ENCODE data around the gene PHAF1. TPM values are rescaled to one million over a fixed set of nuclear protein-coding genes. Genes with fewer than 3 reads are reported as not detected.

The PHAF1 gene
- total RNA-seq, 1 donor from 2014 or later = 14.9 TPM

DNA sequence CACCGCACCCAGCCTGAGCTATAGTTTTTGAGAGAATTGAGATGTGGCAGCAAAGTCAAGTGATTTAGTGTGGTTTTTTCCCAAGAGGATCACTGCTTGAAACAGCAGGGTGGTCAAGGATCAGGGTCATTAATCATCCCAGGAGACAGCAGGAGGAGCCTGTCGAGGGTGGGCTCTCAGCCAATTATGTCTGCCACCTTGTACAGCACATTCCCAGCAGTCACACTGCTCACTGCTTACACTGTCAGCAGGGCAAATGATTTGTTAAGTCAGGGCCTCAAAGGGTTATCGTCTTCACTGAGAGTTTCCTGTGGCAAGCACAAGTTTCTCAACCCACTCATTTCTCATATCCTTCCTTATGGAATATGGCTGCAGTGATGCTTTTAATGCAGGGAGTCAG lies 27.9 kb downstream of the PHAF1 start:
- Mint-ChIP-seq H3K36me3 (ENCODE audit: low read depth) (peaks cover 28% of the 10 kb centered on the region), H3K9me3 (ENCODE audit: low read depth) (no peaks in the 10 kb centered on the region), H3K27me3 (ENCODE audit: low read depth) (no peaks in the 10 kb centered on the region), H3K27ac (ENCODE audit: unreplicated experiment) (peak overlapping the region; percentile 9), H3K4me1 (ENCODE audit: low read depth) (peaks cover 4% of the 10 kb centered on the region), H3K4me3 (ENCODE audit: unreplicated experiment) (no peak overlapping the region)
- DNase-seq (ENCODE audit: low spot score) = no peak
- TF ChIP-seq, protein P1, sequence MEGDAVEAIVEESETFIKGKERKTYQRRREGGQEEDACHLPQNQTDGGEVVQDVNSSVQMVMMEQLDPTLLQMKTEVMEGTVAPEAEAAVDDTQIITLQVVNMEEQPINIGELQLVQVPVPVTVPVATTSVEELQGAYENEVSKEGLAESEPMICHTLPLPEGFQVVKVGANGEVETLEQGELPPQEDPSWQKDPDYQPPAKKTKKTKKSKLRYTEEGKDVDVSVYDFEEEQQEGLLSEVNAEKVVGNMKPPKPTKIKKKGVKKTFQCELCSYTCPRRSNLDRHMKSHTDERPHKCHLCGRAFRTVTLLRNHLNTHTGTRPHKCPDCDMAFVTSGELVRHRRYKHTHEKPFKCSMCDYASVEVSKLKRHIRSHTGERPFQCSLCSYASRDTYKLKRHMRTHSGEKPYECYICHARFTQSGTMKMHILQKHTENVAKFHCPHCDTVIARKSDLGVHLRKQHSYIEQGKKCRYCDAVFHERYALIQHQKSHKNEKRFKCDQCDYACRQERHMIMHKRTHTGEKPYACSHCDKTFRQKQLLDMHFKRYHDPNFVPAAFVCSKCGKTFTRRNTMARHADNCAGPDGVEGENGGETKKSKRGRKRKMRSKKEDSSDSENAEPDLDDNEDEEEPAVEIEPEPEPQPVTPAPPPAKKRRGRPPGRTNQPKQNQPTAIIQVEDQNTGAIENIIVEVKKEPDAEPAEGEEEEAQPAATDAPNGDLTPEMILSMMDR (IDR thresholded peaks at IDR 0.05) = no peak

- Mint-ChIP-seq H3K4me1 (ENCODE audit: low read depth) (peaks cover 4% of the 10 kb centered on the region), H3K27me3 (ENCODE audit: low read depth) (no peaks in the 10 kb centered on the region)
These were observed 31.6 kb downstream of the PHAF1 start for GRCh38 chr16:67141391-67141790.

GRCh38 chr16:67142342-67142741 lies 32.6 kb downstream of the PHAF1 start:
- H3K27ac Mint-ChIP-seq (ENCODE audit: unreplicated experiment) = no peak overlapping the region
- no peaks in the 10 kb centered on the region for H3K9me3 Mint-ChIP-seq (ENCODE audit: low read depth)
- peaks cover 4% of the 10 kb centered on the region for H3K4me1 Mint-ChIP-seq (ENCODE audit: low read depth)
- TF ChIP-seq, protein P1 (IDR thresholded peaks at IDR 0.05) = no peak
- H3K36me3 Mint-ChIP-seq (ENCODE audit: low read depth) = peaks cover 27% of the 10 kb centered on the region
- DNase-seq (ENCODE audit: low spot score) = no peak
- no peaks in the 10 kb centered on the region for H3K27me3 Mint-ChIP-seq (ENCODE audit: low read depth)
- no peak overlapping the region for H3K4me3 Mint-ChIP-seq (ENCODE audit: unreplicated experiment)

More at GRCh38 chr16:67141391-67141790, 31.6 kb downstream of the PHAF1 start:
- no peak overlapping the region for H3K27ac Mint-ChIP-seq (ENCODE audit: unreplicated experiment)
- DNase-seq (ENCODE audit: low spot score) = no peak
- H3K9me3 Mint-ChIP-seq (ENCODE audit: low read depth) = no peaks in the 10 kb centered on the region
- TF ChIP-seq, protein P1 (IDR thresholded peaks at IDR 0.05) = no peak
- peaks cover 28% of the 10 kb centered on the region for H3K36me3 Mint-ChIP-seq (ENCODE audit: low read depth)
- H3K4me3 Mint-ChIP-seq (ENCODE audit: unreplicated experiment) = no peak overlapping the region

GRCh38 chr16:67144943-67145342 lies 35.2 kb downstream of the PHAF1 start:
- H3K4me3 Mint-ChIP-seq (ENCODE audit: unreplicated experiment) = no peak overlapping the region
- DNase-seq (ENCODE audit: low spot score) = peak; percentile 24
- H3K4me1 Mint-ChIP-seq (ENCODE audit: low read depth) = peaks cover 13% of the 10 kb centered on the region
- H3K27me3 Mint-ChIP-seq (ENCODE audit: low read depth) = no peaks in the 10 kb centered on the region
- peaks cover 31% of the 10 kb centered on the region for H3K36me3 Mint-ChIP-seq (ENCODE audit: low read depth)
- no peak overlapping the region for H3K27ac Mint-ChIP-seq (ENCODE audit: unreplicated experiment)
- TF ChIP-seq, protein P1 (IDR thresholded peaks at IDR 0.05) = no peak
- H3K9me3 Mint-ChIP-seq (ENCODE audit: low read depth) = no peaks in the 10 kb centered on the region

GRCh38 chr16:67145746-67146145 lies 36.0 kb downstream of the PHAF1 start:
- peaks cover 13% of the 10 kb centered on the region for H3K4me1 Mint-ChIP-seq (ENCODE audit: low read depth)
- DNase-seq (ENCODE audit: low spot score) = peak; percentile 55

More at GRCh38 chr16:67145746-67146145, 36.0 kb downstream of the PHAF1 start:
- no peak overlapping the region for H3K27ac Mint-ChIP-seq (ENCODE audit: unreplicated experiment)
- no peaks in the 10 kb centered on the region for H3K9me3 Mint-ChIP-seq (ENCODE audit: low read depth)
- H3K4me3 Mint-ChIP-seq (ENCODE audit: unreplicated experiment) = no peak overlapping the region
- peaks cover 23% of the 10 kb centered on the region for H3K36me3 Mint-ChIP-seq (ENCODE audit: low read depth)
- H3K27me3 Mint-ChIP-seq (ENCODE audit: low read depth) = no peaks in the 10 kb centered on the region
- TF ChIP-seq, protein P1 (IDR thresholded peaks at IDR 0.05) = no peak

All from chondrocyte (in vitro differentiated cells).